HG02981 (cell line): ENCODE data around the gene CASZ1.

Source experiments
- ATAC-seq: cut with Tn5 transposase; IDR thresholded peaks from one replicate; pipeline ENCODE4 v1.9.1; 2021; ENCODE audit warnings: mild to moderate bottlenecking, moderate library complexity; ENCODE audit not compliant: unreplicated experiment

The CASZ1 gene

GRCh38 chr1:10796029-10796944 is at the start of gene CASZ1:
TSS of gene CASZ1 (minus strand) at chr1:10796646. CDS start at chr1:10693889, 102,757 bp downstream.
- no peak for ATAC-seq

GRCh38 chr1:10843697-10844096 is 47.3 kb upstream of the CASZ1 start:
- ATAC-seq: no peak

- ATAC-seq: no peak
Measured at GRCh38 chr1:10841118-10841517, 44.7 kb upstream of the CASZ1 start.

- ATAC-seq: no peak
Measured at GRCh38 chr1:10839188-10839770, 42.8 kb upstream of the CASZ1 start.

GRCh38 chr1:10838541-10838940 is 42.1 kb upstream of the CASZ1 start:
- ATAC-seq: no peak

- no peak for ATAC-seq
Measured at GRCh38 chr1:10836726-10837125, 40.3 kb upstream of the CASZ1 start.

GRCh38 chr1:10835822-10836421 is 39.5 kb upstream of the CASZ1 start:
- no peak for ATAC-seq

- ATAC-seq: no peak
Measured at GRCh38 chr1:10835421-10835820, 39.0 kb upstream of the CASZ1 start.

GRCh38 chr1:10834770-10835412 is 38.4 kb upstream of the CASZ1 start:
- no peak for ATAC-seq

- ATAC-seq: no peak
Measured at GRCh38 chr1:10833630-10834557, 37.4 kb upstream of the CASZ1 start.

GRCh38 chr1:10832703-10833102 is 36.3 kb upstream of the CASZ1 start:
- no peak for ATAC-seq

- ATAC-seq: no peak
Measured at GRCh38 chr1:10830961-10831668, 34.7 kb upstream of the CASZ1 start.

GRCh38 chr1:10829965-10830515 is 33.6 kb upstream of the CASZ1 start:
- no peak for ATAC-seq

- no peak for ATAC-seq
Measured at GRCh38 chr1:10829067-10829818, 32.8 kb upstream of the CASZ1 start.

- no peak for ATAC-seq
Measured at GRCh38 chr1:10827377-10828333, 31.2 kb upstream of the CASZ1 start.

- no peak for ATAC-seq
Measured at GRCh38 chr1:10825592-10825991, 29.1 kb upstream of the CASZ1 start.

GRCh38 chr1:10824821-10825540 is 28.5 kb upstream of the CASZ1 start:
- ATAC-seq: no peak
